HG02852 (cell line): ENCODE results near the gene C9orf40.

Source experiments
- ATAC-seq: cut with Tn5 transposase; IDR thresholded peaks from one replicate; pipeline ENCODE4 v1.9.1; 2021; ENCODE audit warnings: mild to moderate bottlenecking, moderate library complexity; ENCODE audit not compliant: unreplicated experiment

The C9orf40 gene

GRCh38 chr9:74942801-74943200 is 9.9 kb downstream of the C9orf40 start:
- no peak for ATAC-seq

DNA sequence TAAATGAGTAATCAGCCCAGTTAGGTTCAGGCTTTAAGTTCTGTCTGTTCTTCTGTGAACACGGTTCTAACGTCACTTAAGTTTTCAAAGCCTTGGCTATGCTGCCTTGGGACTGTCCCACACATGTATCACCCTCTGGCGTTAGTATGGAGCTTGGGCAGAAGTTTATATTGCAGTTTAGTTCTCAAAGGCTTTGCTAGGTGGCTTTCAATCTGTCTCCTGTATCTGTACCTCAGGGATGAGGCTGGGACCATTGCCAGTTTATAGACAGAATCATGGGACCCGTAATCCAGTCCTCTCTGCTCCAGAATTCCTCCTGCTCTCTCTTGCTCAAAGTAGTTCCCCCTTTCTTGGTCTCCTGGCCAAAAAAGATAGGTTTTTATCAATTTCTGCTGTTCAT is 12.1 kb downstream of the C9orf40 start:
- no peak for ATAC-seq

GRCh38 chr9:74935008-74935407 is 17.7 kb downstream of the C9orf40 start:
- no peak for ATAC-seq

- no peak for ATAC-seq
Measured at GRCh38 chr9:74921737-74922136, 31.0 kb downstream of the C9orf40 start.

DNA sequence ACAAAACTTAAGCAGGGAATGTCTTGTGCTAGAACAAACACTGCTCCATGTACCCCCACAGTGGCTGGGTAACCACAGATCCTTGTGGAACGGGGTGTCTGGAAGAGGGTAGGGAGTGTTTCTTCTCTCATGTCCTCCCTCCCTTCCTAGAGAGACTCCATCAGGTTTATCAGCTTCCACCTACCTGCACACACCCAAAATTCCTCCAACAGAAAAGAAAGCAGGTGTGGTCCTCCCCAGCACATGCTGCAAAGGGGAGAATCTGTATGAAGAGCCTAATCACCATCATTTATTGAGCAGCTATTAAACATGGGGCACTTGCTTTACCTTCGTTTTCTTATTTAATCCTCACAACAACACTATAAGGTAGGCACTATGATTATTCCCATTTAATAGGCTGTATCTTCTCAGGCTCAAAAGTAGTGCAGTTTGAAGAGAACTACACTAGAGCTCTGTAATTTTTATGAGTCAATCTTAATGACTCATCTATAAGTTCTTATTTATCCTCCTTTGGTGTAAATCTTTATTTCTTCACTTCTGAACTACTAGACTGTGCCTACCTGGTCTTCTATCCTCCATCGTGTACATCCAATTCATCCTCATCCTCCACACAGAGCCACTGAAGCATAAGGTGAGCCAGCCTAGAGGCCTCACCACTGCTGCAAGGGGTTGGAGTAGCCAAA is 31.6 kb downstream of the C9orf40 start:
- ATAC-seq, result no peak

GRCh38 chr9:74910036-74910435 is 42.7 kb downstream of the C9orf40 start:
- no peak for ATAC-seq

DNA sequence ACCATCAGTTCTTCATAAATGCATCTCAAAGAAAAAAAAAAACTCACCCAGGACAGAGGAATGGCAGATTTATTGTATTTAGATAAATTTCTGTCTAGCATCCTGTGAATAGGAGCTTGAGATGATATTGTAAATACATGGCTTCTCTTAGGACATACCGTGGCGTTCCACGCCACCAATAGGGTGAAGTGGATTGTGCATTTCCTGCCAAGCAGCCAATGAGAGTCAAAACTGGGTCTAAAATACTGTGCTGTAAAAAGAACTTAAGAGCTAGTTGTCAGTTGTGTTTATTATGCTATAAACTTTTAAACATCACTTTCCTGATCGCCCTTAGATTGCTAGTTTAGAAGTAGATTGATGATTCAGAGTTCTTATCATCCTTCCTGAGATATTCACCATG is 44.0 kb downstream of the C9orf40 start:
- ATAC-seq, result no peak

- no peak for ATAC-seq
Measured at GRCh38 chr9:74907085-74907484, 45.6 kb downstream of the C9orf40 start.

DNA sequence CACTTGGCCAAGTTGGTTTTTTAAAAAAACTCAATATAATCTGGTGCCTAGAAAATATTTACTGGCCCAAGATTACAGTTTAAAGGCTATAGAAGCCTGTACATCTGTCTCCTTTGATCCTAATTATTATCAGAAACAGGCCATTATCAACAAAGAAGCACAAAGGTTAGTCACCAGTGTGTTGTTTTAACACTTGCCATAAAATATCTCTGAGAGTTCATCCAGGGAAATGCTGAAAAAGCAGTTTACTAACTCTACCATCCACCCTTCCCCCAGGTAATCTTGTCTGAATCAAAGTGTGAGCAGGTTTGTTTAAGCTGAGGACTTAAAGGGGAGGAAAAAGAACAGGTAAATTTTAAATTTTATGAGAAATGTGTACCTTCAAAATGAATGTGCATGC is 51.7 kb downstream of the C9orf40 start:
- ATAC-seq, result no peak
